ENCODE data around the gene SPTLC1.

- no peak for TF ChIP-seq EP300 (IDR thresholded peaks at IDR 0.05)
- no peak for TF ChIP-seq CTCF (IDR thresholded peaks at IDR 0.05)
- TF ChIP-seq POLR2AphosphoS5 (IDR thresholded peaks at IDR 0.05) = no peak
- TF ChIP-seq POLR2A (IDR thresholded peaks at IDR 0.05) = no peak
Measured at GRCh38 chr9:92058026-92058425, 57.2 kb downstream of the SPTLC1 start.
